PFSK-1 (cell line): ENCODE measurements around the gene EHBP1L1.

Source experiments
- FOXP2 ChIP-seq: optimal IDR thresholded peaks from 2 replicates; pipeline ENCODE3; 2011; ENCODE audit warnings: borderline replicate concordance, control low read depth, inconsistent platforms; ENCODE audit not compliant: insufficient read depth; ENCODE audit errors: extremely low read length, extremely low read depth
- POLR2AphosphoS5 ChIP-seq: IDR thresholded peaks from 2 replicates; pipeline ENCODE4 v1.6.1; 2012; ENCODE audit warnings: low read depth, mild to moderate bottlenecking, control low read depth, low read length, moderate library complexity
- SIN3A ChIP-seq: IDR thresholded peaks from 2 replicates; pipeline ENCODE4 v1.6.1; 2012; ENCODE audit warnings: mild to moderate bottlenecking, low read length, moderate library complexity, borderline replicate concordance; ENCODE audit not compliant: insufficient read depth
- TAF1 ChIP-seq: IDR thresholded peaks from 2 replicates; pipeline ENCODE4 v1.6.1; 2012; ENCODE audit warnings: low read length, control low read depth, borderline replicate concordance; ENCODE audit not compliant: insufficient read depth
- TF ChIP-seq, protein P1 (sequence below), 2 experiments: IDR thresholded peaks; 2 replicates each; pipeline versions ENCODE4 v1.6.1 to v1.8.0; 2011 to 2012; ENCODE audit warnings: low read depth in 2 of 2, low read length in 2 of 2, control low read depth in 1 of 2, inconsistent platforms in 1 of 2, mild to moderate bottlenecking in 1 of 2, moderate library complexity in 1 of 2; ENCODE audit not compliant: insufficient read depth in 1 of 2

Gene EHBP1L1

DNA sequence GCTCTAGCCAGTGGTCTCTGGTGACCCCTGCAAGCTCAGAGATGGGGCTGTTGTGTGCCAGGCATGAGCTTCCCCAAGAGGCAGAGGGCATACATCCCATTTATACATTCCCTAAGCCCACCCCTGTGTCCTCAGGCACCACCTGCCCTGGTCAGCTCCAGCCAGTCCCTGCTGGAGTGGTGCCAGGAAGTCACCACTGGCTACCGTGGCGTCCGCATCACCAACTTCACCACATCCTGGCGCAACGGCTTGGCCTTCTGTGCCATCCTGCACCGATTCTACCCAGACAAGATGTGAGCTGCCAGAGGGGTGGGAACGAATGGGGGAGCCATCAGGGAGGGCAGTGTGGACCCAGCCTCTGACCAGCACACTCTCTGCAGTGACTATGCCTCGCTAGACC is 8.3 kb downstream of the EHBP1L1 start:
- TF ChIP-seq POLR2AphosphoS5 (no peak), FOXP2 (no peak)
- TF ChIP-seq, protein P1, sequence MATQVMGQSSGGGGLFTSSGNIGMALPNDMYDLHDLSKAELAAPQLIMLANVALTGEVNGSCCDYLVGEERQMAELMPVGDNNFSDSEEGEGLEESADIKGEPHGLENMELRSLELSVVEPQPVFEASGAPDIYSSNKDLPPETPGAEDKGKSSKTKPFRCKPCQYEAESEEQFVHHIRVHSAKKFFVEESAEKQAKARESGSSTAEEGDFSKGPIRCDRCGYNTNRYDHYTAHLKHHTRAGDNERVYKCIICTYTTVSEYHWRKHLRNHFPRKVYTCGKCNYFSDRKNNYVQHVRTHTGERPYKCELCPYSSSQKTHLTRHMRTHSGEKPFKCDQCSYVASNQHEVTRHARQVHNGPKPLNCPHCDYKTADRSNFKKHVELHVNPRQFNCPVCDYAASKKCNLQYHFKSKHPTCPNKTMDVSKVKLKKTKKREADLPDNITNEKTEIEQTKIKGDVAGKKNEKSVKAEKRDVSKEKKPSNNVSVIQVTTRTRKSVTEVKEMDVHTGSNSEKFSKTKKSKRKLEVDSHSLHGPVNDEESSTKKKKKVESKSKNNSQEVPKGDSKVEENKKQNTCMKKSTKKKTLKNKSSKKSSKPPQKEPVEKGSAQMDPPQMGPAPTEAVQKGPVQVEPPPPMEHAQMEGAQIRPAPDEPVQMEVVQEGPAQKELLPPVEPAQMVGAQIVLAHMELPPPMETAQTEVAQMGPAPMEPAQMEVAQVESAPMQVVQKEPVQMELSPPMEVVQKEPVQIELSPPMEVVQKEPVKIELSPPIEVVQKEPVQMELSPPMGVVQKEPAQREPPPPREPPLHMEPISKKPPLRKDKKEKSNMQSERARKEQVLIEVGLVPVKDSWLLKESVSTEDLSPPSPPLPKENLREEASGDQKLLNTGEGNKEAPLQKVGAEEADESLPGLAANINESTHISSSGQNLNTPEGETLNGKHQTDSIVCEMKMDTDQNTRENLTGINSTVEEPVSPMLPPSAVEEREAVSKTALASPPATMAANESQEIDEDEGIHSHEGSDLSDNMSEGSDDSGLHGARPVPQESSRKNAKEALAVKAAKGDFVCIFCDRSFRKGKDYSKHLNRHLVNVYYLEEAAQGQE (IDR thresholded peaks at IDR 0.05; ENCODE audit: insufficient read depth in 1 of 2, low read depth in 2 of 2, low read length in 2 of 2) = no peak

DNA sequence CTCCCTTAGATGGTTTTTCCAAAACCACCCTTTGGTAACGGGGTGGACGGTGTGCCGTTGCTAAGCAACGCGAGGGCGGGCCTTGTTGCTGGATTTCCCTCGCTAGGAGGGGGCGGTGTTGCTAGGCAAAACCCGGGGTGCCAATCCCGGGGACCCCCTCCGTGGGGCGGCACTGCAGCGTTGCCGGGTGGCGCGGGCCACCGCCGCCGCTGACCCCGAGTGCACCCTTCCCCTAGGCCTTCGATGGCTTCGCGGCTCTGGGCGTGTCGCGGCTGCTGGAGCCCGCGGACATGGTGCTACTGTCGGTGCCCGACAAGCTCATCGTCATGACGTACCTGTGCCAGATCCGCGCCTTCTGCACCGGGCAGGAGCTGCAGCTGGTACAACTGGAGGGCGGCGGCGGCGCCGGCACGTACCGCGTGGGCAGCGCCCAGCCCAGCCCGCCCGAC is 8.9 kb downstream of the EHBP1L1 start:
- TF ChIP-seq POLR2AphosphoS5 (no peak), TAF1 (no peak), SIN3A (no peak), FOXP2 (no peak)
- TF ChIP-seq, protein P1 (IDR thresholded peaks at IDR 0.05; ENCODE audit: insufficient read depth in 1 of 2, low read depth in 2 of 2, low read length in 2 of 2) = no peak

DNA sequence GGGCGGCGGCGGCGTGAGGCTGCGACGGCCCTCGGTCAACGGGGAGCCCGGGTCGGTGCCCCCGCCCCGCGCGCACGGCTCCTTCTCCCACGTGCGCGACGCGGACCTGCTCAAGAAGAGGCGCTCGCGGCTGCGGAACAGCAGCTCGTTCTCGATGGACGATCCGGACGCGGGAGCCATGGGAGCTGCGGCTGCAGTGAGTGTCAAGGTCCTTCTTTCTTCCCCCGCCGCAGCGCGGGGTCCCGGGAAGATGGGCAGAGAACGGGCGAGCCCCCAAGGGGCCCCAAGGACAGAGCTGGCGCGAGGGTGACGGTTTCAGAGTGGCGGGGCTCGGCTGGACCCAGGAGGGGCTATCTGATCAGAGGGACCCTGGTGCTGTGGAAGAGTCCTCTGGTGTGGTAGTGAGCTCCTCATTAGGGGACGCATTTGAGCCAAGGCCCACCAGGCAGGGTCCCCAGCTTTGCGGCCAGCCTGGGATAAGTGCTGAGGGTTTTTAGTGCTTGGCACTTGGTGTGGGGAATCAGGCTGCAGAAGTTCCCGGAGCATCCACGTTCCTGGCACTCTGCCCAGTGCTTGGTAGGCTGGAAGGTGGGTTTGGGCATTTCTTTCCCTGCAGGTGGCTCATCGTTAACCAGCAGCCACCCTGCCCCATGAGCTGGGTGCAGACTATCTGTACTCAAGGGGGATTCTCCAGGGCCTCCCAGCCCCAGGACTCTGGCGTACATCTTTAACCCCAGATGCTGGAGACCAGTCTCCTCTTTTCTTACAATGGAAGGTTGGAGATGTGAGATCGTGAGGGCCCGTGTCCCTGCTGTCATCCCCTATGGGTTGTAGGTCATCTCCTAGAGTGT is 9.8 kb downstream of the EHBP1L1 start:
- no peak for TF ChIP-seq POLR2AphosphoS5
- TF ChIP-seq FOXP2 = no peak
- no peak for TF ChIP-seq TAF1
- TF ChIP-seq SIN3A = no peak
- TF ChIP-seq, protein P1 (IDR thresholded peaks at IDR 0.05; ENCODE audit: insufficient read depth in 1 of 2, low read depth in 2 of 2, low read length in 2 of 2) = no peak

DNA sequence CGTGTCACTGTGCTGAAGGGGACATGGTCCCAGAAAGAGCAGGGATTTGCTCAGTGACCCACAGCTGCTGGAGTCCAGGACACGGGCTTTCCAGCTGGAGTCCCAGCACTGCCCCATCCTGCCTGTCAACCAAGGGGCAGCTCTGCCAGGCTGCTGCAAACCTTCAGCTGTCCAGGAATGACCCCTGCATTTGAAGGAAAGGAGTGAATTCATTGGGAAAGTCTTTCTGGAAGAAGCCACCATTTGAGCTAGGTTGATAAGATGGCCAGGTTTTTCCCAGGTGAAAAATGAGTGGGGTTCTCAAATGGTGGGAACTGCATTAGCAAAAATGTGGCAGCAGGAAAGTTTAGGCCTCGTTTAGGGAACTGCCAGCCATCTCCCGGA is 10.4 kb downstream of the EHBP1L1 start:
- TF ChIP-seq SIN3A = no peak
- TF ChIP-seq POLR2AphosphoS5 = no peak
- TF ChIP-seq, protein P1 (IDR thresholded peaks at IDR 0.05; ENCODE audit: insufficient read depth in 1 of 2, low read depth in 2 of 2, low read length in 2 of 2) = no peak
- TF ChIP-seq TAF1 = no peak
- no peak for TF ChIP-seq FOXP2

DNA sequence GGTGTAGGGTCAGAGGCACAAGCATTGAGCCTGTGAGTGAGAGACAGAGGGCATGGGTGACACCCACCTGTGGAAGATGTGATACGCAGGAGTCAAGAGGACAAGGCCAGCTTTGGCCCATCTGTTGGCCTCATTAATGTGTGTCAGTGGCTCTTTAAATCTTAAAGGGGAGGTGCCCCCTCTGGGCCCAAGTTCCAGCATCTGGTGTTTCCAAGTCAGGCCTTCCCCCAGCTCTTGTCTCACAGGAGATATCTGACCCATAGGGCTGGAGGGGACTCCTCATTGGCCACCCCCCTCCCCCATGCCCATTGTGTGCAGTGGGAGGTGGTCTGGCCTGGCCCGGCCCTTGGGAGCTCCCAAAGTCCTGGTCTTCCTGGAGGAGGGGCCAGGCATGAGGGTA is 10.8 kb downstream of the EHBP1L1 start:
- TF ChIP-seq TAF1 = no peak
